ENCODE measurements around the gene SNX10. TPM values are rescaled to one million over a fixed set of nuclear protein-coding genes. Genes with fewer than 3 reads are reported as not detected.

SNX10 gene
- total RNA-seq, 3 donors from 2014 or later, result 18.5 to 22.6 (median 18.9) TPM

DNA sequence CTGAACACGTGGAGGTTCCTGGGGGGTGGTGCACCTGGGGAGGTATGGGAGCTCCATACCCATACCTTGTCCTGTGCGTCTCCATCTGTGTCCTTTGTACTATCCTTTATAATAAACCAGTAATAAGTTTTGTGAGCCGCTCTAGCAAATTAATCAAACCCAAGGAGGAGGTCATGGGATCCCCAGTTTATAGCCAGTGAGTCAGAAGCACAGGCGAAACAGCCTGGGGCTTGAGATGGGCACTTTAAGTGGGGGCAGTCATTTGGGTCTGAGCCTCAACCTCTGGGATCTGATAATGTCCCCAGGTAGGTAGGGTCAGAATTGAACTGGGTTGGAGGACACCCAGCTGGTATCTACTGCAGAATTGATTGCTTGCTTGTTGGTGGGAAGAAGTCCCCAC lies 16.9 kb downstream of the SNX10 start:
- no peak for ATAC-seq
- Mint-ChIP-seq H3K27me3 (ENCODE audit: low read depth) (no peaks in the 10 kb centered on the region), H3K9me3 (no peaks in the 10 kb centered on the region), H3K36me3 (ENCODE audit: insufficient read depth) (peaks cover 15% of the 10 kb centered on the region), H3K4me1 (ENCODE audit: low read depth) (peaks cover 16% of the 10 kb centered on the region), H3K4me3 (no peak overlapping the region)
- no peak for DNase-seq

- Mint-ChIP-seq H3K9me3 (no peaks in the 10 kb centered on the region), H3K27me3 (ENCODE audit: low read depth) (no peaks in the 10 kb centered on the region), H3K4me3 (no peak overlapping the region), H3K36me3 (ENCODE audit: insufficient read depth) (peaks cover 15% of the 10 kb centered on the region), H3K4me1 (ENCODE audit: low read depth) (peaks cover 16% of the 10 kb centered on the region)
- ATAC-seq (no peak), DNase-seq (no peak)
Observed at GRCh38 chr7:26309089-26309488, 17.4 kb downstream of the SNX10 start.

DNA sequence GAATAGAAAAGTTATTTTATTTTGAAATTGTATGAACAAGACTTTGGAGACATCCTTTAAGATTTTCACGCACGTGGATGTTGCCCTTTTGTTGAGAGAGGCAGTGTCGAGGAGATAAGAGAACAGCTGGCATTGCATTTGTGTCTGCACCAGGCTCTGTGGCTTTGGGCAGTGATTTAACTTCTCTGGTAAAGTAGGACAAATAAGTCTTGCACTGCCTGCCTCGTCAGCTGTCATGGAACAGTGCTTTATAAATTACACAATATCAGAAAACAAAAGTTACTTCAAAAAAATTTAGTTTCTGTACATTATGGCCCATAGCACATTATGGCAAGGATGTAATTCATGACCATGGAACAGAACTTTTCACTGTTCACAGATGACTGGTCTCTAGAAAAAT lies 20.1 kb downstream of the SNX10 start:
- no peaks in the 10 kb centered on the region for H3K9me3 Mint-ChIP-seq
- peaks cover 15% of the 10 kb centered on the region for H3K36me3 Mint-ChIP-seq (ENCODE audit: insufficient read depth)
- no peak for ATAC-seq
- H3K4me1 Mint-ChIP-seq (ENCODE audit: low read depth), result peaks cover 7% of the 10 kb centered on the region
- no peak for DNase-seq
- H3K27me3 Mint-ChIP-seq (ENCODE audit: low read depth), result no peaks in the 10 kb centered on the region
- H3K4me3 Mint-ChIP-seq, result no peak overlapping the region

DNA sequence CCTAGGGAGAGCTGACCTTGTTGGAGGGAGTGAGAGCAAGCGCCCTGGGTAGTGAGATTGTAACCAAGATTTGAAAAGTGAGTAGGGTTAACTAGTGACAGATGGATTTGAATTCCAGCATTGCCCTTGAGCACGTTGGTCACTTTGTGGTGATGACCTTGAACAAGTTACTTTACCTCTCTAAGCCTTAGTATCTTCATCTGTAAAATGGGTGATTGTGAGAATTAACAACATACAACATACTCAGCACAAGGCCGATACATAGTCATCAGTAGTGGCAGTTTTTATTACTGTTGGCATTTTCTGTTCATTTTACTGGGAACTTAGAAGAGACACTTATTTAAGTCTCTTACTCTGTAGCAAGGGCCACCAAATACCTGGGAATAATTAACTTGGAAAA lies 25.5 kb downstream of the SNX10 start:
- no peak for DNase-seq
- Mint-ChIP-seq H3K27me3 (ENCODE audit: low read depth) (no peaks in the 10 kb centered on the region), H3K36me3 (ENCODE audit: insufficient read depth) (peaks cover 6% of the 10 kb centered on the region), H3K4me3 (no peak overlapping the region), H3K9me3 (no peaks in the 10 kb centered on the region), H3K4me1 (ENCODE audit: low read depth) (peaks cover 5% of the 10 kb centered on the region)
- no peak for ATAC-seq

- Mint-ChIP-seq H3K4me1 (ENCODE audit: low read depth) (peaks cover 6% of the 10 kb centered on the region), H3K4me3 (no peak overlapping the region), H3K36me3 (ENCODE audit: insufficient read depth) (peaks cover 6% of the 10 kb centered on the region), H3K27me3 (ENCODE audit: low read depth) (no peaks in the 10 kb centered on the region), H3K9me3 (no peaks in the 10 kb centered on the region)
- DNase-seq (no peak), ATAC-seq (no peak)
Observed at GRCh38 chr7:26318921-26319320, 27.3 kb downstream of the SNX10 start.

DNA sequence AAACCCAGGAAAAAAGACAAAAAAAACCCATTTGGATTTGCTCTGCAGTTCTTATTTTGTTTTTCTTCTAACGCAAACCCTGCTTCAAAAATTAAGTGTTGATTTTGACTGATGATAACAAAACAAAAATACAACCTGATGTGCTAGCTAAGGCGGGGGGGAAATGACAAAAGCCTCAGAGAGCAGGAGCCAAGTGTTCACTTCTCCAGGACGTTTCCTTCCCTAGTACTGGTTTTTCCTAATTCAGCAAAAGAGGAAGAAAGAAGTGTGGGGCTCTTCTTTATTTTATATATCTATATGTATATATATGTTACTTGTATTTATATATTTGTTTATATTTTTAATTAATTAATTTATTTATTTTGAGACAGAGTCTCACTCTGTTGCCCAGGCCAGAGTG lies 28.0 kb downstream of the SNX10 start:
- Mint-ChIP-seq H3K4me1 (ENCODE audit: low read depth) (peaks cover 6% of the 10 kb centered on the region), H3K9me3 (no peaks in the 10 kb centered on the region), H3K36me3 (ENCODE audit: insufficient read depth) (peaks cover 6% of the 10 kb centered on the region), H3K27me3 (ENCODE audit: low read depth) (no peaks in the 10 kb centered on the region), H3K4me3 (no peak overlapping the region)
- ATAC-seq, result no peak
- DNase-seq, result no peak

- Mint-ChIP-seq H3K36me3 (ENCODE audit: insufficient read depth) (peaks cover 6% of the 10 kb centered on the region), H3K27me3 (ENCODE audit: low read depth) (no peaks in the 10 kb centered on the region), H3K4me1 (ENCODE audit: low read depth) (peaks cover 4% of the 10 kb centered on the region), H3K4me3 (no peak overlapping the region), H3K9me3 (no peaks in the 10 kb centered on the region)
- no peak for DNase-seq
- ATAC-seq, result no peak
Observed at GRCh38 chr7:26320878-26321277, 29.2 kb downstream of the SNX10 start.

- Mint-ChIP-seq H3K27me3 (ENCODE audit: low read depth) (no peaks in the 10 kb centered on the region), H3K4me3 (no peak overlapping the region), H3K36me3 (ENCODE audit: insufficient read depth) (peaks cover 6% of the 10 kb centered on the region), H3K9me3 (no peaks in the 10 kb centered on the region), H3K4me1 (ENCODE audit: low read depth) (peaks cover 4% of the 10 kb centered on the region)
- no peak for ATAC-seq
- no peak for DNase-seq
Observed at GRCh38 chr7:26321435-26321834, 29.8 kb downstream of the SNX10 start.

GRCh38 chr7:26326211-26326610 lies 34.5 kb downstream of the SNX10 start:
- DNase-seq, result no peak
- H3K36me3 Mint-ChIP-seq (ENCODE audit: insufficient read depth), result peaks cover 11% of the 10 kb centered on the region

GRCh38 chr7:26328498-26329390 lies 37.1 kb downstream of the SNX10 start:
- H3K4me3 Mint-ChIP-seq, result no peak overlapping the region
- ATAC-seq, result no peak
- H3K27me3 Mint-ChIP-seq (ENCODE audit: low read depth), result no peaks in the 10 kb centered on the region
- DNase-seq, result no peak
- peaks cover 8% of the 10 kb centered on the region for H3K36me3 Mint-ChIP-seq (ENCODE audit: insufficient read depth)
- H3K4me1 Mint-ChIP-seq (ENCODE audit: low read depth), result peaks cover 20% of the 10 kb centered on the region
- no peaks in the 10 kb centered on the region for H3K9me3 Mint-ChIP-seq

More at GRCh38 chr7:26326211-26326610, 34.5 kb downstream of the SNX10 start:
- no peaks in the 10 kb centered on the region for H3K9me3 Mint-ChIP-seq
- H3K27me3 Mint-ChIP-seq (ENCODE audit: low read depth), result no peaks in the 10 kb centered on the region
- peaks cover 15% of the 10 kb centered on the region for H3K4me1 Mint-ChIP-seq (ENCODE audit: low read depth)
- no peak overlapping the region for H3K4me3 Mint-ChIP-seq
- no peak for ATAC-seq

- Mint-ChIP-seq H3K9me3 (no peaks in the 10 kb centered on the region), H3K4me3 (no peak overlapping the region), H3K4me1 (ENCODE audit: low read depth) (peaks cover 29% of the 10 kb centered on the region), H3K27me3 (ENCODE audit: low read depth) (no peaks in the 10 kb centered on the region), H3K36me3 (ENCODE audit: insufficient read depth) (peaks cover 8% of the 10 kb centered on the region)
- DNase-seq, result no peak
- ATAC-seq, result no peak
Observed at GRCh38 chr7:26329520-26330255, 38.0 kb downstream of the SNX10 start.

GRCh38 chr7:26331113-26331512 lies 39.5 kb downstream of the SNX10 start:
- peaks cover 8% of the 10 kb centered on the region for H3K36me3 Mint-ChIP-seq (ENCODE audit: insufficient read depth)
- H3K27me3 Mint-ChIP-seq (ENCODE audit: low read depth), result no peaks in the 10 kb centered on the region
- H3K4me3 Mint-ChIP-seq, result no peak overlapping the region
- peaks cover 38% of the 10 kb centered on the region for H3K4me1 Mint-ChIP-seq (ENCODE audit: low read depth)
- no peak for DNase-seq
- no peaks in the 10 kb centered on the region for H3K9me3 Mint-ChIP-seq
- ATAC-seq, result no peak

- H3K27me3 Mint-ChIP-seq (ENCODE audit: low read depth), result no peaks in the 10 kb centered on the region
- peaks cover 39% of the 10 kb centered on the region for H3K4me1 Mint-ChIP-seq (ENCODE audit: low read depth)
- H3K9me3 Mint-ChIP-seq, result no peaks in the 10 kb centered on the region
- peaks cover 8% of the 10 kb centered on the region for H3K36me3 Mint-ChIP-seq (ENCODE audit: insufficient read depth)
- no peak overlapping the region for H3K4me3 Mint-ChIP-seq
- DNase-seq (no peak), ATAC-seq (no peak)
Observed at GRCh38 chr7:26331789-26332188, 40.1 kb downstream of the SNX10 start.

GRCh38 chr7:26332698-26333097 lies 41.0 kb downstream of the SNX10 start:
- Mint-ChIP-seq H3K36me3 (ENCODE audit: insufficient read depth) (peaks cover 8% of the 10 kb centered on the region), H3K4me1 (ENCODE audit: low read depth) (peaks cover 44% of the 10 kb centered on the region), H3K4me3 (no peak overlapping the region), H3K9me3 (no peaks in the 10 kb centered on the region), H3K27me3 (ENCODE audit: low read depth) (no peaks in the 10 kb centered on the region)
- ATAC-seq (no peak), DNase-seq (no peak)

Measured in activated T-cell treated with anti-CD3 and anti-CD28 coated beads, Interleukin-2, amount 50 U/mL, for 4 hours (primary cell).